Glutamatergic neuron (in vitro differentiated cells): ENCODE results near the gene SLC25A43. TPM values are rescaled to one million over a fixed set of nuclear protein-coding genes. Genes with fewer than 3 reads are reported as not detected.
"Not testable (repeated sequence)": the region's sequence is repeated elsewhere in the genome, so short reads cannot be mapped to it uniquely, and the experiment has no call there.

Experiments
- DNase-seq: peaks from one replicate; pipeline ENCODE4 v3.0.0; 2022
- H3K27ac Mint-ChIP-seq: one replicate; pipeline ENCODE4 v1.8.0; 2020; ENCODE audit warnings: mild to moderate bottlenecking, mixed read lengths, inconsistent platforms; ENCODE audit not compliant: unreplicated experiment
- H3K27me3 Mint-ChIP-seq: one replicate; pipeline ENCODE4 v1.8.0; 2020; ENCODE audit warnings: mild to moderate bottlenecking, moderate library complexity, mixed read lengths, inconsistent platforms; ENCODE audit not compliant: unreplicated experiment
- H3K36me3 Mint-ChIP-seq: one replicate; pipeline ENCODE4 v1.8.0; 2020; ENCODE audit warnings: mild to moderate bottlenecking, mixed read lengths, inconsistent platforms; ENCODE audit not compliant: unreplicated experiment
- H3K4me1 Mint-ChIP-seq: one replicate; pipeline ENCODE4 v1.8.0; 2020; ENCODE audit warnings: mild to moderate bottlenecking, low read depth, mixed read lengths, inconsistent platforms; ENCODE audit not compliant: unreplicated experiment
- H3K4me3 Mint-ChIP-seq: one replicate; pipeline ENCODE4 v1.8.0; 2020; ENCODE audit warnings: mild to moderate bottlenecking, mixed read lengths, inconsistent platforms; ENCODE audit not compliant: unreplicated experiment
- H3K9me3 Mint-ChIP-seq: one replicate; pipeline ENCODE4 v1.8.0; 2020; ENCODE audit warnings: mild to moderate bottlenecking, moderate library complexity, mixed read lengths, inconsistent platforms; ENCODE audit not compliant: unreplicated experiment
- total RNA-seq: library from RNA; stranded (reverse); fragmentation: NEBNext Ultra II Directional; extraction: Animal tissue kit (Norgen Biotek cat#: 25700); gene quantifications from one replicate; pipeline ENCODE4 v1.2.1, GENCODE V29; 2021; ENCODE audit not compliant: unreplicated experiment
- TF ChIP-seq, protein P1 (sequence below): fragments of 200-600 bp; sonication (generic); IDR thresholded peaks from one replicate; pipeline ENCODE4 v1.5.0; 2021; ENCODE audit not compliant: partially characterized antibody, unreplicated experiment

The SLC25A43 gene
- total RNA-seq, 1 donor from 2014 or later = 1.0 TPM

DNA sequence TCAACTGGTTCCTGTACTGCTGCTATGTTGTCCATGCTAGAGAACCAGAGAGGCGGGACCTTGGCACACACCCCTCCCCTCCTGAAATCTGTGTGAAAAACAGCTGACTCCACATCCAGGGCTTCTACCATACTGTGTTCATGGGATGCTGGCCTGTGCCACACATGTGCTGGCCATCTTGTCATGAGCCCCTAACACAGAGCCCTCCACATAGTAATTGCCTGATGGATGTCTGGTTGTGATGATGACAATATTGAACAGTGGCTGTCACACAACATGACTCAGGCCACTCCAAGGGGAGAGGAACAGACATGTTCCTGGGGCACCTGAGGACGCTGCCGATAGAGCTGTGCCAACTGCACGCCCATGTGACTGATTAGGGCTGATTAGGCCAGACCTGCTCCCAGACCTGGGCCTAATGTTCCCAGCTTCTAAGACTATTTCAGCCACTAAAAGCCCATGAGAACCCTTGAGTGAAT, 82.2 kb downstream of the SLC25A43 start:
- H3K36me3 Mint-ChIP-seq = no peaks in the 10 kb centered on the region
- TF ChIP-seq, protein P1, sequence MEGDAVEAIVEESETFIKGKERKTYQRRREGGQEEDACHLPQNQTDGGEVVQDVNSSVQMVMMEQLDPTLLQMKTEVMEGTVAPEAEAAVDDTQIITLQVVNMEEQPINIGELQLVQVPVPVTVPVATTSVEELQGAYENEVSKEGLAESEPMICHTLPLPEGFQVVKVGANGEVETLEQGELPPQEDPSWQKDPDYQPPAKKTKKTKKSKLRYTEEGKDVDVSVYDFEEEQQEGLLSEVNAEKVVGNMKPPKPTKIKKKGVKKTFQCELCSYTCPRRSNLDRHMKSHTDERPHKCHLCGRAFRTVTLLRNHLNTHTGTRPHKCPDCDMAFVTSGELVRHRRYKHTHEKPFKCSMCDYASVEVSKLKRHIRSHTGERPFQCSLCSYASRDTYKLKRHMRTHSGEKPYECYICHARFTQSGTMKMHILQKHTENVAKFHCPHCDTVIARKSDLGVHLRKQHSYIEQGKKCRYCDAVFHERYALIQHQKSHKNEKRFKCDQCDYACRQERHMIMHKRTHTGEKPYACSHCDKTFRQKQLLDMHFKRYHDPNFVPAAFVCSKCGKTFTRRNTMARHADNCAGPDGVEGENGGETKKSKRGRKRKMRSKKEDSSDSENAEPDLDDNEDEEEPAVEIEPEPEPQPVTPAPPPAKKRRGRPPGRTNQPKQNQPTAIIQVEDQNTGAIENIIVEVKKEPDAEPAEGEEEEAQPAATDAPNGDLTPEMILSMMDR = no peak
- H3K27me3 Mint-ChIP-seq = no peaks in the 10 kb centered on the region
- no peak overlapping the region for H3K4me3 Mint-ChIP-seq
- no peaks in the 10 kb centered on the region for H3K4me1 Mint-ChIP-seq
- DNase-seq = no peak
- no peak overlapping the region for H3K27ac Mint-ChIP-seq
- H3K9me3 Mint-ChIP-seq = peaks cover 1% of the 10 kb centered on the region

DNA sequence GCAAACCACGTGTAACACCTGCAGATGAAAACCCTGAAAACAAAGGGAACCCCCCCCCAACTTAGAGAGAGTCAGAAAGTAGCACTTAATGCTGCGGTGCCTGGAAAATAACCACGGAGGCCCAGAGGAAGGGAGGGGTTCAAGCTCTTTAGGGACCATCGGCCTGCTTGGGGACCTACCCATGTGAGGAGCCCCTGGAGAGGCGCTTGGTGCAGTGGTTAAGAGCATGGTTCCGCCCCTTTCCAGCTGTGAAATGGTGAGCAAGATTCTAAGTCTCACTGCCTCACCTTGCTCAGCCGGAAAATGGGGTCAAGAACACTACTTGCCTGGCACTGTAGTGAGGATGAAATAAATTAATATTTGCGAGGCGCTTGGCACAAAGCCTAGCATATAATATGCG, 82.9 kb downstream of the SLC25A43 start:
- no peak overlapping the region for H3K27ac Mint-ChIP-seq
- TF ChIP-seq, protein P1 = no peak
- no peaks in the 10 kb centered on the region for H3K27me3 Mint-ChIP-seq

DNA sequence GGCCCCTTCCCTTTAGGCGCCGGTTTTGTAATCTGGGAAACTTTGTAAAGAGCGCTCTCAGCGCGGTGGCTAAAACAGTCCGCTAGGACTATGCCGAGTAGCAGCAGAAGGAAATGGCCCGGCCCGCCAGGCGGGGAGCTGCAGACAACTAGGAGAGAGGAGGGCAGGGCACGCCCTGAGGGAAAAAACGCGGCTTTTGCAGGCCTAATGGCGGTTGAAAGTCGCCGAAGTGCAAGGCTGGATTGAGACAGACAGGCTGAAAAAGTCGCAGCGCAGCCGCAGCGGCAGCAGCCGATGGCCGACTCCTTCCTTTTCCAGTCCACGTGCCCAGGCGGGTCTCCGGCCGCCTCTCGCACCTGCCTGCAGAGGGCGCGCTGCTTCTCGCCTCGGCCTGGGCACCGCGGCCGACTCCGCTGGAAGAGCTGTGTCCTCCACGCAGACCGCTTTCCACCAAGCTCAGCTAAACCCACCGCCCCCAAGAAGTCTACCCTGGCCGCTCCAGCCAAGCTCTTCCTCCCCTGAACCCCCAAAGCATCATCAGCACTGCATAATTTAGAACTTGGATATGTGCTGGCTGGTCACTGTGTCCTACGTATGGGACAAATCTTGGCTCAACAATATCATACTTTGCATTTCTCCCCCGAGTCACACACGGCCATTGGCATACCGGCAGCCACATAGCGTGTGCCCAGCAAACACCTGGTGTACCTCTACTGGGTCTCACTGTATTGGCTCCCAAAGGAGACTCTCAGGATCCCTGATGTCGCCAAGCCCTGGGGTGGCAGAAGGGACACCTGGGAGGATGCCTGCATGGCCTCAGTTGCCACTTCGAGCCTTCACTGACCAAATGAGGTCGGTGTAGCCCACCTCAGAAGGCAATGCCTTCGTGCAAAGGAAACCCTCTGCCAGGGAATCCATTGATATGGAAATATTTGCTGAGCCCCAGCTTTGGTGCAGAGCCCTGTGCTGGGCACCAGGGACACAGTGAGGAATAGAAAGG, 83.6 kb downstream of the SLC25A43 start:
- Mint-ChIP-seq H3K27me3 (no peaks in the 10 kb centered on the region), H3K9me3 (peaks cover 1% of the 10 kb centered on the region), H3K4me3 (peak overlapping the region; percentile 75), H3K27ac (peak overlapping the region; percentile 25), H3K4me1 (no peaks in the 10 kb centered on the region), H3K36me3 (no peaks in the 10 kb centered on the region)
- TF ChIP-seq, protein P1 = peak; percentile 47
- DNase-seq = peak; percentile 67

More for the DNA sequence above, 82.9 kb downstream of the SLC25A43 start:
- Mint-ChIP-seq H3K36me3 (no peaks in the 10 kb centered on the region), H3K9me3 (peaks cover 1% of the 10 kb centered on the region), H3K4me3 (peak overlapping the region; percentile 75), H3K4me1 (no peaks in the 10 kb centered on the region)
- no peak for DNase-seq

DNA sequence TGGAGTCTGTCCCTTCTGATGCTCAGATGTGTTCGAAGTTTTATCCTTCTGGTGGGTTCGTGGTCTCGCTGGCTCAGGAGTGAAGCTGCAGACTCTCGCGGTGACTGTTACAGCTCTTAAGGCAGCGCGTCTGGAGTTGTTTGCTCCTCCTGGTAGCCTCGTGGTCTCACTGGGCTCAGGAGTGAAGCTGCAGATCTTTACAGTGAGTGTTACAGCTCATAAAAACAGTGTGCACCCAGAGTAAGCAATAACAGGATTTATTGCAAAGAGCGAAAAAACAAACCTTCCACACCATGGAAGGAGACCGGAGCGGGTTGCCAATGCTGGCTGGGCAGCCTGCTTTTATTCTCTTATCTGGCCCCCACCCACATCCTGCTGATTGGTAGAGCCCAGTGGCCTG, 87.6 kb downstream of the SLC25A43 start:
- H3K27me3 Mint-ChIP-seq = peaks cover 2% of the 10 kb centered on the region
- peaks cover 1% of the 10 kb centered on the region for H3K9me3 Mint-ChIP-seq
- no peak overlapping the region for H3K27ac Mint-ChIP-seq
- DNase-seq = no peak
- TF ChIP-seq, protein P1 = no peak
- H3K4me3 Mint-ChIP-seq = no peak overlapping the region
- H3K4me1 Mint-ChIP-seq = no peaks in the 10 kb centered on the region
- H3K36me3 Mint-ChIP-seq = no peaks in the 10 kb centered on the region

DNA sequence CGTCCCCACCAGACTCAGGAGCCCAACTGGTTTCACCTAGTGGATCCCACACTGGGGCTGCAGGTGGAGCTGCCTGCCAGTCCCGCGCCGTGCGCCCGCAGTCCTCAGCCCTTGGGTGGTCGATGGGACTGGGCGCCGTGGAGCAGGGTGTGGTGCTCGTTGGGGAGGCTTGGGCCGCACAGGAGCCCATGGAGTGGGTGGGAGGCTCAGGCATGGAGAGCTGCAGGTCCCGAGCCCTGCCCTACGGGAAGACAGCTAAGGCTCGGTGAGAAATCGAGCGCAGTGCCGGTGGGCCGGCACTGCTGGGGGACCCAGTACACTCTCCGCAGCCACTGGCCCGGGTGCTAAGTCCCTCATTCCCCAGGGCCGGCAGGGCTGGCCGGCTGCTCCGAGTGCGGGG, 88.6 kb downstream of the SLC25A43 start:
- not testable (repeated sequence) for H3K4me3 Mint-ChIP-seq, H3K27ac Mint-ChIP-seq, DNase-seq, H3K27me3 Mint-ChIP-seq, H3K4me1 Mint-ChIP-seq, H3K36me3 Mint-ChIP-seq, H3K9me3 Mint-ChIP-seq
